H9 (cell line): Measurements from ENCODE around the gene FBXL7. TPM values are rescaled to one million over a fixed set of nuclear protein-coding genes. Genes with fewer than 3 reads are reported as not detected.
A peak's percentile ranks its signal among the peaks of the same experiment; 100 is the strongest.

Experiments
- DNase-seq: peaks from one replicate; pipeline ENCODE4 v3.0.0-alpha.2; 2017
- H2AFZ ChIP-seq: one replicate; pipeline ENCODE4 v1.6.1; 2013; ENCODE audit warnings: mild to moderate bottlenecking, low read length, control low read depth, moderate library complexity
- H2AK5ac ChIP-seq: 2 replicates; pipeline ENCODE4 v1.6.1; 2013; ENCODE audit warnings: low read length, control low read depth, mixed read lengths; ENCODE audit not compliant: insufficient read length
- H2BK120ac ChIP-seq: one replicate; pipeline ENCODE4 v1.6.1; 2013; ENCODE audit warnings: low read depth, mild to moderate bottlenecking, low read length, control low read depth, inconsistent platforms; ENCODE audit not compliant: poor library complexity, severe bottlenecking
- H2BK12ac ChIP-seq: 2 replicates; pipeline ENCODE4 v1.6.1; 2013; ENCODE audit warnings: low read length, control low read depth, mixed read lengths, low read depth; ENCODE audit not compliant: insufficient read length
- H2BK15ac ChIP-seq: 2 replicates; pipeline ENCODE4 v1.6.1; 2013; ENCODE audit warnings: low read depth, low read length, control low read depth
- H2BK20ac ChIP-seq: one replicate; pipeline ENCODE4 v1.6.1; 2013; ENCODE audit warnings: low read depth, mild to moderate bottlenecking, low read length, control low read depth, inconsistent platforms; ENCODE audit not compliant: poor library complexity, severe bottlenecking
- H2BK5ac ChIP-seq: 2 replicates; pipeline ENCODE4 v1.6.1; 2013; ENCODE audit warnings: low read length, control low read depth, mixed read lengths; ENCODE audit not compliant: insufficient read length
- H3K14ac ChIP-seq: 2 replicates; pipeline ENCODE4 v1.6.1; 2013; ENCODE audit warnings: low read length, control low read depth; ENCODE audit not compliant: insufficient read depth
- H3K18ac ChIP-seq: 2 replicates; pipeline ENCODE4 v1.6.1; 2013; ENCODE audit warnings: low read depth, mild to moderate bottlenecking, mixed read lengths, low read length, control low read depth; ENCODE audit not compliant: insufficient read length
- H3K23ac ChIP-seq: 2 replicates; pipeline ENCODE4 v1.6.1; 2013; ENCODE audit warnings: low read length, control low read depth, mixed read lengths, low read depth; ENCODE audit not compliant: insufficient read length
- H3K23me2 ChIP-seq: 2 replicates; pipeline ENCODE4 v1.6.1; 2013; ENCODE audit warnings: low read depth, mild to moderate bottlenecking, mixed read lengths, low read length, control low read depth; ENCODE audit not compliant: insufficient read length, poor library complexity, severe bottlenecking
- H3K27ac ChIP-seq: 2 replicates; pipeline ENCODE4 v1.5.1; 2013; ENCODE audit warnings: low read length, control low read depth, mixed read lengths, low read depth; ENCODE audit not compliant: insufficient read length
- H3K27me3 ChIP-seq: 2 replicates; pipeline ENCODE4 v1.6.1; 2013; ENCODE audit warnings: low read length, control low read depth, inconsistent platforms; ENCODE audit not compliant: insufficient read depth
- H3K4ac ChIP-seq: 2 replicates; pipeline ENCODE4 v1.6.1; 2013; ENCODE audit warnings: low read depth, mild to moderate bottlenecking, control low read depth, inconsistent platforms, low read length, moderate library complexity
- H3K4me1 ChIP-seq: 2 replicates; pipeline ENCODE4 v1.6.1; 2013; ENCODE audit warnings: low read length, control low read depth, inconsistent platforms; ENCODE audit not compliant: insufficient read depth
- H3K4me2 ChIP-seq: 2 replicates; pipeline ENCODE4 v1.6.1; 2013; ENCODE audit warnings: low read length, control low read depth, mixed read lengths; ENCODE audit not compliant: insufficient read length, insufficient read depth
- H3K56ac ChIP-seq: 2 replicates; pipeline ENCODE4 v1.6.1; 2013; ENCODE audit warnings: low read depth, mild to moderate bottlenecking, mixed read lengths, low read length, control low read depth; ENCODE audit not compliant: insufficient read length
- H3K79me1 ChIP-seq: 2 replicates; pipeline ENCODE4 v1.6.1; 2013; ENCODE audit warnings: low read depth, mild to moderate bottlenecking, moderate library complexity, low read length, control low read depth, inconsistent platforms; ENCODE audit not compliant: insufficient read depth, poor library complexity, severe bottlenecking
- H3K79me2 ChIP-seq: 2 replicates; pipeline ENCODE4 v1.6.1; 2013; ENCODE audit warnings: low read length, control low read depth, inconsistent platforms; ENCODE audit not compliant: insufficient read depth
- H3K9ac ChIP-seq: 2 replicates; pipeline ENCODE4 v1.6.1; 2013; ENCODE audit warnings: low read length, control low read depth, mixed read lengths; ENCODE audit not compliant: insufficient read length; ENCODE audit errors: extremely low read depth
- H3K9me3 ChIP-seq: one replicate; pipeline ENCODE4 v1.6.1; 2013; ENCODE audit warnings: low read depth, low read length, inconsistent platforms; ENCODE audit not compliant: control insufficient read depth
- H3T11ph ChIP-seq: one replicate; pipeline ENCODE4 v1.6.1; 2013; ENCODE audit warnings: mild to moderate bottlenecking, low read length, control low read depth, inconsistent platforms
- H4K20me1 ChIP-seq: one replicate; pipeline ENCODE4 v1.6.1; 2013; ENCODE audit not compliant: control insufficient read depth, insufficient read length, insufficient read depth
- H4K5ac ChIP-seq: 2 replicates; pipeline ENCODE4 v1.6.1; 2013; ENCODE audit warnings: low read depth, mild to moderate bottlenecking, mixed read lengths, low read length, control low read depth; ENCODE audit not compliant: insufficient read length
- H4K8ac ChIP-seq: replicated peaks from 2 replicates; pipeline ENCODE4 v1.6.1; 2013; ENCODE audit warnings: low read length, control low read depth, mixed read lengths, low read depth; ENCODE audit not compliant: insufficient read length
- H4K91ac ChIP-seq: 2 replicates; pipeline ENCODE4 v1.6.1; 2013; ENCODE audit warnings: low read depth, mild to moderate bottlenecking, moderate library complexity, mixed read lengths, low read length, control low read depth; ENCODE audit not compliant: insufficient read length
- H3K27ac Mint-ChIP-seq, 3 experiments: 2 replicates in 2 of 3; 3 replicates in 1 of 3; pipeline ENCODE4 v1.8.0; 2020 to 2021; ENCODE audit warnings: mixed read lengths in 3 of 3, mild to moderate bottlenecking in 1 of 3, moderate library complexity in 1 of 3
- H3K27me3 Mint-ChIP-seq: 2 replicates; pipeline ENCODE4 v1.8.0; 2021; ENCODE audit warnings: low read depth, mild to moderate bottlenecking, moderate library complexity, mixed read lengths
- H3K36me3 Mint-ChIP-seq, 3 experiments: 2 replicates in 2 of 3; 3 replicates in 1 of 3; pipeline ENCODE4 v1.8.0; 2020 to 2021; ENCODE audit warnings: low read depth in 3 of 3, mixed read lengths in 3 of 3; ENCODE audit not compliant: insufficient read depth in 1 of 3
- H3K4me1 Mint-ChIP-seq, 2 experiments: 2 replicates each; pipeline ENCODE4 v1.8.0; 2020; ENCODE audit warnings: mixed read lengths in 2 of 2
- H3K4me3 Mint-ChIP-seq, 2 experiments: 2 replicates in 1 of 2; 3 replicates in 1 of 2; pipeline ENCODE4 v1.8.0; 2020 to 2021; ENCODE audit warnings: mild to moderate bottlenecking in 2 of 2, mixed read lengths in 2 of 2, moderate library complexity in 1 of 2
- H3K9me3 Mint-ChIP-seq, 2 experiments: 2 replicates in 1 of 2; 3 replicates in 1 of 2; pipeline ENCODE4 v1.8.0; 2020; ENCODE audit warnings: mild to moderate bottlenecking in 2 of 2, mixed read lengths in 2 of 2, moderate library complexity in 1 of 2
- CTCF ChIP-seq: fragments of 200-600 bp; sonication (generic); conservative IDR thresholded peaks from 3 replicates; pipeline ENCODE4 v1.8.0; 2021; ENCODE audit warnings: antibody characterized with exemption, mild to moderate bottlenecking
- WGBS: extraction: QIAGEN DNeasy Blood & Tissue Kit; methylation state at CpG from one replicate; pipeline ENCODE4 v1.1.7; 2013; ENCODE audit warnings: missing lambda C conversion rate, low lambda C conversion rate, mixed read lengths; ENCODE audit not compliant: insufficient read length; ENCODE audit errors: extremely low coverage; 5-methylcytosine and 5-hydroxymethylcytosine counted together
- total RNA-seq: library from RNA; stranded (reverse); gene quantifications from 2 replicates; pipeline ENCODE4 v1.2.1, GENCODE V29; 2021

FBXL7 gene
- total RNA-seq, 1 experiment from 2014 or later: 14.6 TPM

- H3K9me3 ChIP-seq: no peaks in the 10 kb centered on the region
- H3K4me1 ChIP-seq: no peaks in the 10 kb centered on the region; the same call in 1 of the 2 replicates
- no peak overlapping the region for H3T11ph ChIP-seq
- Mint-ChIP-seq H3K27ac (peak overlapping the region; percentile 16 to 91 (median 26); a peak in 4 of 7 replicates), H3K27me3 (no peaks in the 10 kb centered on the region), H3K4me1 (peaks cover 43 to 48% of the 10 kb centered on the region in 2 experiments), H3K36me3 (peaks cover 3 to 21% (median 19%) of the 10 kb centered on the region in 3 experiments; a peak in 5 of 7 replicates), H3K4me3 (no peak overlapping the region), H3K9me3 (no peaks in the 10 kb centered on the region)
- H2AK5ac ChIP-seq: no peak overlapping the region
- no peak overlapping the region for H4K5ac ChIP-seq
- H3K79me1 ChIP-seq: no peaks in the 10 kb centered on the region
- H2AFZ ChIP-seq: no peak overlapping the region
- no peak overlapping the region for H3K23ac ChIP-seq
- no peak for TF ChIP-seq CTCF
- H4K20me1 ChIP-seq: no peaks in the 10 kb centered on the region
- H3K4ac ChIP-seq: no peak overlapping the region
- no peak overlapping the region for H2BK15ac ChIP-seq
- no peak for DNase-seq
- H2BK120ac ChIP-seq: no peak overlapping the region
- H3K14ac ChIP-seq: no peak overlapping the region
- no peak overlapping the region for H3K4me2 ChIP-seq
- no peak overlapping the region for H3K18ac ChIP-seq
- no peak overlapping the region for H3K56ac ChIP-seq
- no CpG with 5 or more reads among the region's 13 CpGs for WGBS
- no peaks in the 10 kb centered on the region for H3K23me2 ChIP-seq
- no peak overlapping the region for H2BK5ac ChIP-seq
- H3K79me2 ChIP-seq: no peaks in the 10 kb centered on the region
- H4K91ac ChIP-seq: no peak overlapping the region
- no peaks in the 10 kb centered on the region for H3K27me3 ChIP-seq
- H2BK20ac ChIP-seq: no peak overlapping the region
- H4K8ac ChIP-seq: no peak overlapping the region
- H3K27ac ChIP-seq: no peak overlapping the region
- no peak overlapping the region for H2BK12ac ChIP-seq
- H3K9ac ChIP-seq: no peak overlapping the region
Observed at GRCh38 chr5:15933259-15934207, 433.6 kb downstream of the FBXL7 start.
